Activated CD4-positive, alpha-beta T cell treated with anti-CD3 and anti-CD28 coated beads, Interleukin-2, amount 10 ng/mL, durations not matched to agents 7 days and 5 days (primary cell): Measurements from ENCODE around the gene CMIP. TPM values are rescaled to one million over a fixed set of nuclear protein-coding genes. Genes with fewer than 3 reads are reported as not detected.

Experiments used
- CTCF ChIA-PET: fragments of 350-600 bp; sonication (Branson Sonifier 250); formaldehyde crosslinking; loops from one replicate; lab custom pipeline; 2021; ENCODE audit warnings: antibody characterized with exemption; lab: Charles Lee
- POLR2A ChIA-PET: fragments of 350-600 bp; sonication (Branson Sonifier 250); formaldehyde crosslinking; loops from one replicate; lab custom pipeline; 2021; ENCODE audit warnings: antibody characterized with exemption; lab: Charles Lee
- DNase-seq: peaks from one replicate; pipeline ENCODE4 v3.0.0-alpha.2; 2020
- H3K27ac Mint-ChIP-seq: one replicate; pipeline ENCODE4 v1.8.0; 2021; ENCODE audit warnings: mild to moderate bottlenecking, moderate library complexity, mixed read lengths
- H3K27me3 Mint-ChIP-seq: one replicate; pipeline ENCODE4 v1.8.0; 2021; ENCODE audit warnings: mixed read lengths
- H3K36me3 Mint-ChIP-seq: one replicate; pipeline ENCODE4 v1.8.0; 2021; ENCODE audit warnings: low read depth, mixed read lengths
- H3K4me1 Mint-ChIP-seq: one replicate; pipeline ENCODE4 v1.8.0; 2021; ENCODE audit warnings: mixed read lengths
- H3K4me3 Mint-ChIP-seq: one replicate; pipeline ENCODE4 v1.8.0; 2021; ENCODE audit warnings: mild to moderate bottlenecking, moderate library complexity, mixed read lengths
- H3K9me3 Mint-ChIP-seq: one replicate; pipeline ENCODE4 v1.8.0; 2021; ENCODE audit warnings: mixed read lengths
- total RNA-seq, 2 experiments: library from RNA; stranded (reverse); gene quantifications; one replicate each; pipeline ENCODE4 v1.2.3, GENCODE V29; 2021

The CMIP gene
- total RNA-seq, 2 experiments from 2014 or later, result 44.7 to 46.8 TPM

GRCh38 chr16:81633680-81634379 is 189.2 kb downstream of the CMIP start:
- Mint-ChIP-seq H3K4me1 (peaks cover 57% of the 10 kb centered on the region), H3K27ac (peak overlapping the region; percentile 89), H3K9me3 (no peaks in the 10 kb centered on the region), H3K27me3 (no peaks in the 10 kb centered on the region), H3K36me3 (peaks cover 3% of the 10 kb centered on the region), H3K4me3 (no peak overlapping the region)
- CTCF ChIA-PET, result interaction anchor here (0.9 to 1.5 kb wide), 3 partner anchors 9 to 63 kb away, joined by 3 to 5 read pairs (median 3); no protein-coding TSS in a partner anchor
- POLR2A ChIA-PET, result interaction anchor here (0.5 kb wide), 1 partner anchor 171 kb away, joined by 9 read pairs; no protein-coding TSS in a partner anchor
- DNase-seq, result no peak

DNA sequence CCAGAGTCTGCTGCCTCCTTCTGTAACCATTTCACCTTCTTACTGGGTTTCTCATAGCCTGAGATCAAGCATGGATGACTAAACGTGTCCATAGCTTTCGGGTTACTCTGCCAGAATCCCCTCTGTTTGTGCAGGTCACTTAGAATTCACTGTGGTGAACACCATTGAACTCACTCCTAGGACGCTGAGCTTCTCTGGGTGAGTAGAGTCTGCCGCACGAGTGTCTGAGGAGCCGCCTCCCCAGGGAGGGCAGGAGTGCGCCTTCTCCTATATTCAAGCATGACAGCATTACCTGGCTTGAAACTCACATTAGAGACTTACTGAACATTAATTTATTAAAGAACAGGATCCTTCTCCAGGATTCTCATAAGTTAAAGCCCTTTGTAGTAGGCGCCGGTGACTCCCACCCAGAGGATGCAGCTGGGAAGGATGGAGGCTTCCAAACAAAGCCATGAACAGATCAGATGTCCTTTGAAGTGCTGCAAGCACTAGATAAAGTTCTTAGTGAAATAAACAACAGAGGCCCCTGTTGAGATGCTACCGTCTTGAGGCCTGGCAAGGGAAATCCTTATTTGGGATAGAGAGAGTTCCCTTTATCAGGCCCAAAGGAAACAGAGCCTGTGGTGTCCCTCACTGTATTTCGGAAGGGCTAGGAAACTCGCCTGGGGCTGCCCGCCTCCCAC is 189.9 kb downstream of the CMIP start:
- ChIA-PET CTCF (interaction anchor here (0.9 to 1.5 kb wide), 3 partner anchors 8 to 63 kb away, joined by 3 to 5 read pairs (median 3); no protein-coding TSS in a partner anchor), POLR2A (no interaction called here)
- H3K27ac Mint-ChIP-seq, result peak overlapping the region; percentile 89
- DNase-seq, result no peak
- no peak overlapping the region for H3K4me3 Mint-ChIP-seq
- H3K9me3 Mint-ChIP-seq, result no peaks in the 10 kb centered on the region
- H3K4me1 Mint-ChIP-seq, result peaks cover 57% of the 10 kb centered on the region
- peaks cover 3% of the 10 kb centered on the region for H3K36me3 Mint-ChIP-seq
- no peaks in the 10 kb centered on the region for H3K27me3 Mint-ChIP-seq

GRCh38 chr16:81635063-81635937 is 190.7 kb downstream of the CMIP start:
- Mint-ChIP-seq H3K4me1 (peaks cover 55% of the 10 kb centered on the region), H3K27ac (peak overlapping the region; percentile 89), H3K27me3 (no peaks in the 10 kb centered on the region), H3K9me3 (no peaks in the 10 kb centered on the region), H3K4me3 (no peak overlapping the region), H3K36me3 (peaks cover 3% of the 10 kb centered on the region)
- ChIA-PET POLR2A (no interaction called here), CTCF (interaction anchor here (1.2 to 1.5 kb wide), 2 partner anchors 8 to 62 kb away, joined by 3 to 5 read pairs; no protein-coding TSS in a partner anchor)
- no peak for DNase-seq

- no peak for DNase-seq
- peaks cover 3% of the 10 kb centered on the region for H3K36me3 Mint-ChIP-seq
- no peaks in the 10 kb centered on the region for H3K27me3 Mint-ChIP-seq
- peaks cover 45% of the 10 kb centered on the region for H3K4me1 Mint-ChIP-seq
- no peak overlapping the region for H3K4me3 Mint-ChIP-seq
- POLR2A ChIA-PET, result no interaction called here
- CTCF ChIA-PET, result interaction anchor here (1.0 to 1.2 kb wide), 2 partner anchors 14 to 18 kb away, joined by 3 read pairs; no protein-coding TSS in a partner anchor
- no peak overlapping the region for H3K27ac Mint-ChIP-seq
- H3K9me3 Mint-ChIP-seq, result no peaks in the 10 kb centered on the region
Measured at GRCh38 chr16:81636298-81636993, 191.8 kb downstream of the CMIP start.

GRCh38 chr16:81637336-81638235 is 193.0 kb downstream of the CMIP start:
- no peaks in the 10 kb centered on the region for H3K27me3 Mint-ChIP-seq
- POLR2A ChIA-PET, result interaction anchor here (0.7 kb wide), 1 partner anchor 36 kb away, joined by 3 read pairs; no protein-coding TSS in a partner anchor
- H3K36me3 Mint-ChIP-seq, result peaks cover 3% of the 10 kb centered on the region
- H3K4me3 Mint-ChIP-seq, result no peak overlapping the region
- no peaks in the 10 kb centered on the region for H3K9me3 Mint-ChIP-seq
- peaks cover 34% of the 10 kb centered on the region for H3K4me1 Mint-ChIP-seq
- no peak for DNase-seq
- CTCF ChIA-PET, result interaction anchor here (0.5 to 1.2 kb wide), 5 partner anchors 15 to 193 kb away, joined by 3 read pairs; partner anchors contain the start of gene CMIP
- no peak overlapping the region for H3K27ac Mint-ChIP-seq

DNA sequence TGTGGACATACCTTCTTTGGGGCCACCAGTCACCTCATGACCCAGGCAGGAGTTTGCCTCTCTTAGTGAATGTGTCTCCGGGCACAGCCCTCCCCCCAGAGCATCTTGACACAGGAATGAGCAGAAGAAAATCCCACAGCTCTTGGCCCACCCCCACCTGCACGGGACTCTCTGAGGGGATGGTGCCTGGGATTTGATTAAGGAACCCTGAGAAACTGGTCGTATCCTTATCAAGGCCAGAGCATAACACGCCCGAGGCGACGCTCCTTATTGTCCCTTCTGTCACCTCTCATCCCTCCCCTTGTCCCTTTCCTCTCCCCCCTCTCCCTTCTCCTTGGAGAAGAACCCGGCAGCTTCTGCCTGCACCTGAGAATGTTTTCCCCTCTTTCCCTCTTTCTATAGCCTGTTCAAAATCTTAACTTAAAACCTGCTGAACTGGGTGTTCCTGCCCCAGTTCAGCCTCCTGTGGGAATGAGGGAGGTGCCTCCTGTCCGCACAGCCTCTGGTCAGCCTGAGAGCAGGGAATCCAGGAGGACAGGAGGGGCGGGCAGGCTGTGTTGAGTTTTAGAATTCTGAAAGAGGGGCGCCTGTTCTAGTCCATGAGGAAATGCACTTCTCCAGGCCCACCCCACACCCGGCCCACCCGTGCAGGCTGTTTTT is 193.8 kb downstream of the CMIP start:
- Mint-ChIP-seq H3K9me3 (no peaks in the 10 kb centered on the region), H3K27ac (no peak overlapping the region), H3K36me3 (peaks cover 3% of the 10 kb centered on the region), H3K4me1 (peaks cover 25% of the 10 kb centered on the region), H3K27me3 (no peaks in the 10 kb centered on the region), H3K4me3 (no peak overlapping the region)
- ChIA-PET POLR2A (no interaction called here), CTCF (no interaction called here)
- DNase-seq, result no peak

- POLR2A ChIA-PET, result no interaction called here
- peaks cover 3% of the 10 kb centered on the region for H3K36me3 Mint-ChIP-seq
- H3K27me3 Mint-ChIP-seq, result no peaks in the 10 kb centered on the region
- no peak overlapping the region for H3K27ac Mint-ChIP-seq
- peaks cover 16% of the 10 kb centered on the region for H3K4me1 Mint-ChIP-seq
- H3K4me3 Mint-ChIP-seq, result no peak overlapping the region
- H3K9me3 Mint-ChIP-seq, result no peaks in the 10 kb centered on the region
- CTCF ChIA-PET, result no interaction called here
- no peak for DNase-seq
Measured at GRCh38 chr16:81639348-81639747, 194.7 kb downstream of the CMIP start.

DNA sequence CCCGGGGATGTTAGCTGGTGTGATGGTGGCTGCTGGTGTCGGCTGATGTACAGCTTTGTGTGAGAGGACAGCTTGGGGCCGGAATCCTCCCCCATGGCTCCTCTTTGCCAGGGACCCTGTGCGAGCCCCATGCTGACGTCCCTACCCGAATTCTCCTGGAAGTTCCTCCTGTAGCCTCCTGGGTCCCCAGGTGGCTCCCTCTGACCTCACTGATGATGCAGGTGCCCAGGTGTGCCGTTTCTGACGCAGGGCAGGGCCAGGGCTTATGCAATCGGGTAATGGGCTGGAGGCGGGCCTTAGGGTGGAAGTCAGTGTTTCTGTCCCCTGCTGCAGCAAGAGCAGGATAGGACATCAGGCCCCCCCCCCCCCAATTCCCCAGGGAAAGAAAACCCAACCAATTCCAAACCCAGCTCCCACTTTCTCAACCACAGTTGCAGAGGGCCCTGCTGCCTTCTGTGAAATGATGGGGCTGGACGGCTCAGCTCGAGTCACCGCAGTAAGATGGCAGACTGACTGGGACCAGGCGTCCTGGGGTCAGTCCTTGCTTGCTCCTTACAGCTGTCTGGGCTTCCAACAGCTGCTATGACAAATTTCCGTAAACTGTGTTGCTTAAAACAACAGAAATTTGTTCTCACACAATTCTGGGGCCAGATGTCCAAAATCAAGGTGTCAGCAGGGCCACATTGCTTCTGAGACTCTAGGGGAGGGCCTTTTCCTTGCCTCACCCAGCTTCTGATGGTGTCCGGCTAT is 195.5 kb downstream of the CMIP start:
- H3K27me3 Mint-ChIP-seq, result no peaks in the 10 kb centered on the region

DNA sequence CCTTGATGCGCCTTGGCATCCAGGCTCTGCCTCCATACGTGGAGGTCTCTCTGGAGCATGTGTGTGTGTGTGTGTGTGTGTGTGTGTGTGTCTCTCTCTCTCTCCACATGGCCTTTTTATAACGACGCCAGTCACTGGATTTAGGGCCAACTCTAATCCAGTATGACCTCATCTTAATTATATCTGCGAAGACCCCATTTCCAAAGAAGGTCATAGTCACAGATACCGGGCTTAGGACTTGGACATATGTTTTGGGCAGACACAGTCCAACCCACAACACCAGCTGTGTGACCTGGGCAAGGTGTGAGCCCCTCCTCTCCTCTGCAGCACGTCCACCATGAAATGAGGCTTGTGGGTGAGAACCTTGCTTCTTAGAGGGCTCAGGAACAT is 196.1 kb downstream of the CMIP start:
- no peak for DNase-seq
- ChIA-PET POLR2A (no interaction called here), CTCF (interaction anchor here (0.5 to 2.0 kb wide), 2 partner anchors 43 to 109 kb away, joined by 3 to 4 read pairs; no protein-coding TSS in a partner anchor)
- H3K36me3 Mint-ChIP-seq, result no peaks in the 10 kb centered on the region
- no peak overlapping the region for H3K27ac Mint-ChIP-seq
- peaks cover 7% of the 10 kb centered on the region for H3K4me1 Mint-ChIP-seq
- H3K4me3 Mint-ChIP-seq, result no peak overlapping the region
- H3K27me3 Mint-ChIP-seq, result no peaks in the 10 kb centered on the region
- no peaks in the 10 kb centered on the region for H3K9me3 Mint-ChIP-seq

More for the DNA sequence above, 195.5 kb downstream of the CMIP start:
- POLR2A ChIA-PET, result no interaction called here
- Mint-ChIP-seq H3K4me3 (no peak overlapping the region), H3K4me1 (peaks cover 10% of the 10 kb centered on the region), H3K27ac (no peak overlapping the region), H3K36me3 (peaks cover 3% of the 10 kb centered on the region), H3K9me3 (no peaks in the 10 kb centered on the region)
- DNase-seq, result no peak
- CTCF ChIA-PET, result interaction anchor here (0.5 to 2.0 kb wide), 2 partner anchors 44 to 110 kb away, joined by 3 to 4 read pairs; no protein-coding TSS in a partner anchor

DNA sequence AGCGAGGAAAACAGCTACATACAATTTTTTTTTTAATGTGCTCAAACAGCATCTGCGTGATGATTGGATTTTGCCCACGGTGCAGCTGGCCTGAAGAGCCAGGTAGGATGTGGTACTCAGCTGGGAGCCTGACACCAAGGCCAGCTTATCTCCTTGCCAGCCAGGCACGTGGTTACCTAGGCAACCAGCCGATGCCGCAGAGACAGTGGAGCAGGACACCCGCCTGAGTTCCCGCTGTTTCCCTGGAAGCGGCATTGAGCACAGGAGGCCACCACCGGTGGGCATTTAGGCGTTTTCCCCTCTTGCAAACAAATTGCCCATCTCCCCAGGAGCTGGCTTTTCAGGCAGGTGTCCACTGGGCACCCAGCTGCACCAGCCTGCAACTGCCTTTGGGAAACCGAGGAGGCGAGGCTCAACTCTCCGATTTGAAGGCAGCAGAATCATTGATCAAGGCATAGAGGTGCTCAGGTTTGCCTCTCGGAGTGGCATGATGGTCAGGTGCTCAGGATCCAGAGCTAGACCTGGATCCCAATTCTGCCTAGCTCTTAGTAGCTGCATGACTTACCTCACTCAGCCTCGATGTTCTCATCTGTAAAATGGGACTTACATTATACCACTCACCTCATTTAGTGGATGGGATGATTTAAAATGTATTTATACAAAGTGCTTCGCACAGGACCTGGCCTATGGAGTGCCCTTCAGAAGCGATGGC is 196.9 kb downstream of the CMIP start:
- POLR2A ChIA-PET, result no interaction called here
- no peak for DNase-seq
- Mint-ChIP-seq H3K36me3 (no peaks in the 10 kb centered on the region), H3K27me3 (no peaks in the 10 kb centered on the region), H3K9me3 (no peaks in the 10 kb centered on the region), H3K4me3 (no peak overlapping the region), H3K27ac (no peak overlapping the region), H3K4me1 (peaks cover 2% of the 10 kb centered on the region)
- CTCF ChIA-PET, result interaction anchor here (0.7 to 2.0 kb wide), 2 partner anchors 42 to 54 kb away, joined by 3 to 4 read pairs; no protein-coding TSS in a partner anchor
